WERI-Rb-1 (cell line): ENCODE measurements around the gene SMOC1.

Experiments
- DNase-seq: peaks from one replicate; pipeline ENCODE4 v3.0.0-alpha.2; 2020
- H3K27ac ChIP-seq: fragments of 250-450 bp; sonication (Bioruptor Pico); 2 replicates; pipeline ENCODE4 v1.5.1; 2020; ENCODE audit warnings: mild to moderate bottlenecking, moderate library complexity
- H3K27me3 ChIP-seq: fragments of 250-450 bp; sonication (Bioruptor Pico); 2 replicates; pipeline ENCODE4 v1.5.1; 2021; ENCODE audit warnings: mild to moderate bottlenecking, low read depth, moderate library complexity; ENCODE audit not compliant: insufficient read depth, severe bottlenecking
- H3K36me3 ChIP-seq: fragments of 250-450 bp; sonication (Bioruptor Pico); 2 replicates; pipeline ENCODE4 v1.5.1; 2020; ENCODE audit warnings: mild to moderate bottlenecking, moderate library complexity
- H3K4me3 ChIP-seq: 2 replicates; pipeline ENCODE4 v1.5.1; 2011; ENCODE audit warnings: low read depth, mild to moderate bottlenecking, control low read depth, low read length
- H3K9me3 ChIP-seq: fragments of 250-450 bp; sonication (Bioruptor Pico); 2 replicates; pipeline ENCODE4 v1.5.1; 2021; ENCODE audit warnings: mild to moderate bottlenecking, moderate library complexity; ENCODE audit not compliant: severe bottlenecking
- CTCF ChIP-seq: IDR thresholded peaks from 2 replicates; pipeline ENCODE4 v1.5.1; 2011; ENCODE audit warnings: low read depth, mild to moderate bottlenecking, control low read depth, inconsistent platforms, low read length

Gene SMOC1, protein sequence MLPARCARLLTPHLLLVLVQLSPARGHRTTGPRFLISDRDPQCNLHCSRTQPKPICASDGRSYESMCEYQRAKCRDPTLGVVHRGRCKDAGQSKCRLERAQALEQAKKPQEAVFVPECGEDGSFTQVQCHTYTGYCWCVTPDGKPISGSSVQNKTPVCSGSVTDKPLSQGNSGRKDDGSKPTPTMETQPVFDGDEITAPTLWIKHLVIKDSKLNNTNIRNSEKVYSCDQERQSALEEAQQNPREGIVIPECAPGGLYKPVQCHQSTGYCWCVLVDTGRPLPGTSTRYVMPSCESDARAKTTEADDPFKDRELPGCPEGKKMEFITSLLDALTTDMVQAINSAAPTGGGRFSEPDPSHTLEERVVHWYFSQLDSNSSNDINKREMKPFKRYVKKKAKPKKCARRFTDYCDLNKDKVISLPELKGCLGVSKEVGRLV

DNA sequence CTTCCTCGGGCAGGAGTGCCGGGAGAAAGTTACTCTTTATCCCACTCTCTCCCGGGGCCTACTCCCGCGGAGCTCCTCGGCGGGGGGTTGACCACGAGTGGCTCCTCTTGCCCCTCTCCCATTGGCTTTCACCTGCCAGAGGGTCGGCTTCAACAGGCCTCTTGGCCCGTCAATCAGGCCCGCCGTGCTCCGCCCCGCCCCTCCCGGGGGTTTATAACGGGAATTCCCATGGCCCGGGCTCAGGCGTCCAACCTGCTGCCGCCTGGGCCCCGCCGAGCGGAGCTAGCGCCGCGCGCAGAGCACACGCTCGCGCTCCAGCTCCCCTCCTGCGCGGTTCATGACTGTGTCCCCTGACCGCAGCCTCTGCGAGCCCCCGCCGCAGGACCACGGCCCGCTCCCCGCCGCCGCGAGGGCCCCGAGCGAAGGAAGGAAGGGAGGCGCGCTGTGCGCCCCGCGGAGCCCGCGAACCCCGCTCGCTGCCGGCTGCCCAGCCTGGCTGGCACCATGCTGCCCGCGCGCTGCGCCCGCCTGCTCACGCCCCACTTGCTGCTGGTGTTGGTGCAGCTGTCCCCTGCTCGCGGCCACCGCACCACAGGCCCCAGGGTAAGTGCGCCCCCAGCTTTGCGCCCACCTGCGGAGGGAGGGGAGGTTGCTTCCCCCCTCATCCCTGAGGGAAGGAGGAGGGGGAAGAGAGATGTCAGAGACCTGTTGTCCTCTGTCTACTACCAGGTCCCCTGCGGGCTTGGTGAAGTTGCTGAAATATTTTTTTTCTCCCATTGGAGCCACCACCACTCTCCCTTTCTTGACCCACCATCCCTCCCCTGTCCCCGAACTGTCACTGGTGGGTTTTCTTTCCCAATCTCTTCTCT, at the start of gene SMOC1:
Gene SMOC1, plus strand, starts transcription at position 242 of the 869 bp plus-strand sequence. Its CDS starts 263 bp downstream, at position 505.
- DNase-seq: peak; percentile 91
- peaks cover 2% of the 10 kb centered on the region for H3K9me3 ChIP-seq
- peaks cover 18% of the 10 kb centered on the region for H3K27me3 ChIP-seq
- TF ChIP-seq CTCF: 0 out of 2 replicates have a peak, but pooled peaks have one; percentile 11
- H3K4me3 ChIP-seq: peak within 1 kb of the TSS; percentile 58
- no peaks in the 10 kb centered on the region for H3K36me3 ChIP-seq
- H3K27ac ChIP-seq: no peak within 1 kb of the TSS

GRCh38 chr14:69838881-69839416, 40.3 kb upstream of the SMOC1 start:
- no peaks in the 10 kb centered on the region for H3K27me3 ChIP-seq
- no peak for DNase-seq
- H3K36me3 ChIP-seq: no peaks in the 10 kb centered on the region
- H3K9me3 ChIP-seq: no peaks in the 10 kb centered on the region
- no peak for TF ChIP-seq CTCF
- no peak overlapping the region for H3K27ac ChIP-seq
- no peak overlapping the region for H3K4me3 ChIP-seq

GRCh38 chr14:69839661-69840060, 39.6 kb upstream of the SMOC1 start:
- no peak for TF ChIP-seq CTCF
- no peak overlapping the region for H3K27ac ChIP-seq
- no peaks in the 10 kb centered on the region for H3K36me3 ChIP-seq
- no peak for DNase-seq
- no peaks in the 10 kb centered on the region for H3K9me3 ChIP-seq
- H3K4me3 ChIP-seq: no peak overlapping the region
- no peaks in the 10 kb centered on the region for H3K27me3 ChIP-seq

GRCh38 chr14:69841656-69842055, 37.6 kb upstream of the SMOC1 start:
- Histone ChIP-seq H3K36me3 (no peaks in the 10 kb centered on the region), H3K4me3 (no peak overlapping the region), H3K27ac (no peak overlapping the region), H3K27me3 (no peaks in the 10 kb centered on the region), H3K9me3 (no peaks in the 10 kb centered on the region)
- no peak for DNase-seq
- no peak for TF ChIP-seq CTCF

DNA sequence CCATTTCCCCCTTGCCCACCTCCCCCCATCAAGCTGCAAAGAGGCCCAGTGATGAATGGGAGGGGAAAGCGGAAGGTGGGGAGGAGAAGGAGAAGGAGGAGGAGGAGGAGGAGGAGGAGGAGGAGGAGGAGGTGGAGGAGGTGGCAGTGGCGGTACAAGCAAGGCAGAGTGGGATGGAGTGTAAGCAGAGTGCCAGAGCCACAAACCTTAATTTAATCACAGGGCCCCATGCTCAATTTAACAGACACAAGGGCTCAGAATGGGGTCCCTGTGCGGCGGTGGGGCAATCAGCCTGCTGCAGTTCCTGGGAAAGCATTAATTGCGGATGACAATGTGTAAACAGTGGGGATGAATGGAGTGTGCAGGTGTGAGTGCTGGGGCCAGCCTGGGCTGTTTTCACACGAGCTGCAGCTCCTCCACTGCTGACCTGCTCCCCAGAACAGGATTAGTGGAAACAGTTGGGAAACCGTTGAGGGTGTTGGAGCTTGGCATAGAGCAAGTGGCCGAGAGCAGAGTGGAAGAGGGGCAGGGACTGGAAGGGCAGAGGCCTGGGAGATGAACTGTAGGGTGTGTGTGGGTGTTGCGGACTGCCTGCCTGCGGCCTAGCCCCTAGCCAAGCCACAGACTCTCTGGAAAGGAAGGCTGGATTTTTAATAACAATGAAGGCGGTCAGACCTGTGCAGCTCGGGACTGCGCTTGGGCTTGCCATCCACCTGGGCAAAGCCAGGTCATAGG, 36.4 kb upstream of the SMOC1 start:
- Histone ChIP-seq H3K27ac (no peak overlapping the region), H3K4me3 (no peak overlapping the region), H3K27me3 (no peaks in the 10 kb centered on the region), H3K9me3 (no peaks in the 10 kb centered on the region), H3K36me3 (no peaks in the 10 kb centered on the region)
- DNase-seq: no peak
- no peak for TF ChIP-seq CTCF
